Loucy (cell line): ENCODE measurements around the gene IL4.

Experiments
- EZH2phosphoT487 ChIP-seq: fragments of 200-600 bp; IDR thresholded peaks from 2 replicates; pipeline ENCODE4 v1.6.1; 2018; ENCODE audit warnings: antibody characterized with exemption, mild to moderate bottlenecking, moderate library complexity, borderline replicate concordance
- TF ChIP-seq, protein P1 (sequence below): fragments of 200-600 bp; sonication (generic); conservative IDR thresholded peaks from 2 replicates; pipeline ENCODE4 v1.5.1; 2014; ENCODE audit warnings: mild to moderate bottlenecking, antibody characterized with exemption, low read length

DNA sequence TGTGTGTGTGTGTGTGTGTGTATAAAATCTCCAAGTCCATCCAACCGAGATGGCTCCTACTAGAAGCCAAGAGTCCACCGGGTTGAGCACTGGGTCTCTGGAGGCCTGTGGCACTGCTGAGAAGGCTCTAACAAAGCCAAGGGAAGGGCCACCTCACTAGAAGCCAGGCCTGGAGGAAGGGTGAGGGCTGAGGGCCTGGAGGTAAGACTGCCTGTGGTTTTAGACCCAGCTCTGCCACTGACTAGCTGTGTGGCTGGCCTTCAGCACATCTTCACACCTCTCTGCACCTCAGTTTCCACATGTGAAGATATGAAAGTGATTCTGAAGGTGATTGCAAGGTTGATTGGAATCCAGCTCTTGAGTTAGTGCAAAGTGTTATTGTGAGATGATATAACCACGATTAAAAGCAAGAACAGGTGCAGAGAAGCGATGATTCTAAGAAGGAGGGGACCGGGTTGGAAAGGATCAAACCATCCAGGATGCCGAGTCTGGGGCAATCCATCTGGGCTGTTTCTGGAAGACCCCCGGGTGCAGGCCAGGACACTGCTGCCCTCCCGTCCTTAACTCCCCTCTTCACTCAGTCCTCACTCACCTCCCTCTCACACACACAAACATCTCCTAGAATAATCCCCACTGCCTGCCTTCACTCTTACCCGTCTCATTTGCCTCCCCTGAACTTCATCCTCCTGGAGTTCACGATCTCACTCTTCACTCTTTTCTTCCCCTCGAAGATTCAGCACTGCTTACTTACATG is 2.3 kb downstream of the IL4 start:
- TF ChIP-seq, protein P1, sequence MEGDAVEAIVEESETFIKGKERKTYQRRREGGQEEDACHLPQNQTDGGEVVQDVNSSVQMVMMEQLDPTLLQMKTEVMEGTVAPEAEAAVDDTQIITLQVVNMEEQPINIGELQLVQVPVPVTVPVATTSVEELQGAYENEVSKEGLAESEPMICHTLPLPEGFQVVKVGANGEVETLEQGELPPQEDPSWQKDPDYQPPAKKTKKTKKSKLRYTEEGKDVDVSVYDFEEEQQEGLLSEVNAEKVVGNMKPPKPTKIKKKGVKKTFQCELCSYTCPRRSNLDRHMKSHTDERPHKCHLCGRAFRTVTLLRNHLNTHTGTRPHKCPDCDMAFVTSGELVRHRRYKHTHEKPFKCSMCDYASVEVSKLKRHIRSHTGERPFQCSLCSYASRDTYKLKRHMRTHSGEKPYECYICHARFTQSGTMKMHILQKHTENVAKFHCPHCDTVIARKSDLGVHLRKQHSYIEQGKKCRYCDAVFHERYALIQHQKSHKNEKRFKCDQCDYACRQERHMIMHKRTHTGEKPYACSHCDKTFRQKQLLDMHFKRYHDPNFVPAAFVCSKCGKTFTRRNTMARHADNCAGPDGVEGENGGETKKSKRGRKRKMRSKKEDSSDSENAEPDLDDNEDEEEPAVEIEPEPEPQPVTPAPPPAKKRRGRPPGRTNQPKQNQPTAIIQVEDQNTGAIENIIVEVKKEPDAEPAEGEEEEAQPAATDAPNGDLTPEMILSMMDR: no peak
- no peak for TF ChIP-seq EZH2phosphoT487
